Suprapubic skin (tissue), 4 donors: Measurements from ENCODE around the gene CDHR5. TPM values are rescaled to one million over a fixed set of nuclear protein-coding genes. Genes with fewer than 3 reads are reported as not detected.

Experiments
- DNase-seq, 2 donors: peaks; one replicate each; pipeline ENCODE4 v3.0.0-alpha.2; 2019; ENCODE audit warnings: low spot score in 2 of 2
- H3K27ac ChIP-seq: fragments of 200-600 bp; sonication (generic); one replicate; pipeline ENCODE4 v1.5.1; 2019
- H3K27me3 ChIP-seq: fragments of 200-600 bp; sonication (generic); one replicate; pipeline ENCODE4 v1.5.1; 2019
- H3K36me3 ChIP-seq: fragments of 200-600 bp; sonication (generic); one replicate; pipeline ENCODE4 v1.5.1; 2019
- H3K4me1 ChIP-seq: fragments of 200-600 bp; sonication (generic); one replicate; pipeline ENCODE4 v1.5.1; 2019
- H3K4me3 ChIP-seq: fragments of 200-600 bp; sonication (generic); one replicate; pipeline ENCODE4 v1.5.1; 2019; ENCODE audit warnings: mild to moderate bottlenecking
- H3K9me3 ChIP-seq: fragments of 200-600 bp; sonication (generic); one replicate; pipeline ENCODE4 v1.5.1; 2019
- CTCF ChIP-seq, 2 donors: fragments of 200-600 bp in 1 of 2; fragments of 450-650 bp in 1 of 2; sonication (generic) in 1 of 2; IDR thresholded peaks; one replicate each; pipeline ENCODE4 v1.5.1; 2016 to 2019; ENCODE audit warnings: antibody characterized with exemption in 2 of 2, mild to moderate bottlenecking in 1 of 2, moderate library complexity in 1 of 2
- EP300 ChIP-seq: sonication (generic); formaldehyde crosslinking; IDR thresholded peaks from one replicate; pipeline ENCODE4 v1.6.1; 2017; ENCODE audit warnings: antibody characterized with exemption
- POLR2A ChIP-seq, 2 donors: fragments of 450-650 bp; IDR thresholded peaks; one replicate each; pipeline ENCODE4 v1.6.1; 2017; ENCODE audit warnings: antibody characterized with exemption in 2 of 2, mild to moderate bottlenecking in 2 of 2, moderate library complexity in 2 of 2
- POLR2AphosphoS5 ChIP-seq, 3 donors: sonication (generic); formaldehyde crosslinking; IDR thresholded peaks; one replicate each; pipeline ENCODE4 v1.6.1; 2017; ENCODE audit warnings: antibody characterized with exemption in 3 of 3
- WGBS: methylation state at CpG from one replicate; pipeline ENCODE4 v1.1.5; 2018; 5-methylcytosine and 5-hydroxymethylcytosine counted together
- total RNA-seq, 4 donors: library from RNA; depleted of rRNA; stranded (reverse); fragments of >200 nt; gene quantifications; one replicate each; pipeline ENCODE4 v1.1.0, GENCODE V29; 2016

The CDHR5 gene
- total RNA-seq, 4 donors from 2014 or later = 0.53 to 1.1 TPM; not detected in 2

- H3K27ac ChIP-seq = no peak overlapping the region
- H3K4me3 ChIP-seq = no peak overlapping the region
- TF ChIP-seq POLR2AphosphoS5 (IDR thresholded peaks at IDR 0.05) (no peak), CTCF (IDR thresholded peaks at IDR 0.05) (no peak), EP300 (no peak), POLR2A (IDR thresholded peaks at IDR 0.05) (no peak)
- WGBS = 93% methylated on average over 23 of the region's 23 CpGs
- no peaks in the 10 kb centered on the region for H3K9me3 ChIP-seq
- H3K4me1 ChIP-seq = peaks cover 12% of the 10 kb centered on the region
- peaks cover 97% of the 10 kb centered on the region for H3K36me3 ChIP-seq
- no peak for DNase-seq
- H3K27me3 ChIP-seq = no peaks in the 10 kb centered on the region
Observed at GRCh38 chr11:601573-602245, 23.0 kb downstream of the CDHR5 start.

- WGBS = 93% methylated on average over 15 of the region's 30 CpGs
- no peak for DNase-seq
- H3K27me3 ChIP-seq = no peaks in the 10 kb centered on the region
- no peaks in the 10 kb centered on the region for H3K9me3 ChIP-seq
- no peak overlapping the region for H3K4me3 ChIP-seq
- no peak overlapping the region for H3K27ac ChIP-seq
- no peaks in the 10 kb centered on the region for H3K4me1 ChIP-seq
- no peak for TF ChIP-seq CTCF (IDR thresholded peaks at IDR 0.05)
- no peak for TF ChIP-seq POLR2AphosphoS5 (IDR thresholded peaks at IDR 0.05)
- TF ChIP-seq POLR2A (IDR thresholded peaks at IDR 0.05) = no peak
- no peak for TF ChIP-seq EP300
- peaks cover 98% of the 10 kb centered on the region for H3K36me3 ChIP-seq
Observed at GRCh38 chr11:598005-598680, 26.6 kb downstream of the CDHR5 start.

- no peak overlapping the region for H3K4me3 ChIP-seq
- peaks cover 98% of the 10 kb centered on the region for H3K36me3 ChIP-seq
- no peak overlapping the region for H3K27ac ChIP-seq
- TF ChIP-seq POLR2A (IDR thresholded peaks at IDR 0.05) = no peak
- TF ChIP-seq POLR2AphosphoS5 (IDR thresholded peaks at IDR 0.05) = no peak
- no peak for TF ChIP-seq EP300
- no peak for TF ChIP-seq CTCF (IDR thresholded peaks at IDR 0.05)
- H3K27me3 ChIP-seq = no peaks in the 10 kb centered on the region
- H3K4me1 ChIP-seq = no peaks in the 10 kb centered on the region
- WGBS = no CpG with 5 or more reads among the region's 29 CpGs
- DNase-seq = no peak
- H3K9me3 ChIP-seq = no peaks in the 10 kb centered on the region
Observed at GRCh38 chr11:597166-597725, 27.5 kb downstream of the CDHR5 start.

- Histone ChIP-seq H3K4me1 (no peaks in the 10 kb centered on the region), H3K4me3 (no peak overlapping the region), H3K36me3 (peaks cover 96% of the 10 kb centered on the region), H3K27me3 (no peaks in the 10 kb centered on the region), H3K9me3 (no peaks in the 10 kb centered on the region), H3K27ac (no peak overlapping the region)
- no peak for TF ChIP-seq POLR2AphosphoS5 (IDR thresholded peaks at IDR 0.05)
- no peak for TF ChIP-seq POLR2A (IDR thresholded peaks at IDR 0.05)
- no peak for TF ChIP-seq CTCF (IDR thresholded peaks at IDR 0.05)
- no peak for TF ChIP-seq EP300
- DNase-seq = no peak
- 92% methylated on average over 10 of the region's 10 CpGs for WGBS
Observed at GRCh38 chr11:596374-596773, 28.4 kb downstream of the CDHR5 start.

GRCh38 chr11:595400-595799, 29.4 kb downstream of the CDHR5 start:
- WGBS = 83% methylated on average over 1 of the region's 10 CpGs
- Histone ChIP-seq H3K4me1 (no peaks in the 10 kb centered on the region), H3K27me3 (no peaks in the 10 kb centered on the region), H3K36me3 (peaks cover 97% of the 10 kb centered on the region), H3K4me3 (no peak overlapping the region), H3K9me3 (no peaks in the 10 kb centered on the region), H3K27ac (no peak overlapping the region)
- DNase-seq = no peak
- TF ChIP-seq EP300 (no peak), POLR2A (IDR thresholded peaks at IDR 0.05) (no peak), POLR2AphosphoS5 (IDR thresholded peaks at IDR 0.05) (no peak), CTCF (IDR thresholded peaks at IDR 0.05) (no peak)
